SU-DHL-6 (cell line): ENCODE measurements around the gene PRDM11.

Experiments used
- CTCF ChIP-seq: fragments of 200-600 bp; sonication (generic); IDR thresholded peaks from one replicate; pipeline ENCODE4 v1.5.1; 2017; ENCODE audit warnings: antibody characterized with exemption, mild to moderate bottlenecking, low read length, moderate library complexity; ENCODE audit not compliant: insufficient read depth, poor library complexity, severe bottlenecking
- EZH2phosphoT487 ChIP-seq: fragments of 200-600 bp; sonication (generic), shearing (Covaris generic); conservative IDR thresholded peaks from 2 replicates; pipeline ENCODE4 v1.6.1; 2018; ENCODE audit warnings: mild to moderate bottlenecking, antibody characterized with exemption, low read length, moderate library complexity, mixed read lengths

- TF ChIP-seq CTCF (no peak), EZH2phosphoT487 (no peak)
These were observed 734 bp downstream of the PRDM11 start for GRCh38 chr11:45147017-45147728.
